ENCODE measurements around the gene PCDHGA6. TPM values are rescaled to one million over a fixed set of nuclear protein-coding genes. Genes with fewer than 3 reads are reported as not detected.

Gene PCDHGA6
- total and polyA plus RNA-seq, 10 donors = 0.35 to 5.0 (median 4.0) TPM

- H3K36me3 ChIP-seq = peaks cover 0 to 7% (median 0%) of the 10 kb centered on the region in 6 donors
- WGBS, 5 donors = 30 to 48% (median 36%) methylated on average over 22 to 46 of the region's 46 CpGs
- peaks cover 0 to 97% (median 30%) of the 10 kb centered on the region in 7 donors for H3K27me3 ChIP-seq (replicated peaks in 1 of 7)
- TF ChIP-seq POLR2A (IDR thresholded peaks at IDR 0.05) = no peak
- no peak for TF ChIP-seq CTCF (IDR thresholded peaks at IDR 0.05 in 8 of 11, conservative IDR thresholded peaks at IDR 0.05 in 3 of 11)
- H3K4me1 ChIP-seq = no peaks in the 10 kb centered on the region
- H3K9me3 ChIP-seq = peaks cover 0 to 100% (median 95%) of the 10 kb centered on the region in 8 donors
- intact Hi-C loops (cut with DNase I; ENCODE audit: low total_unique reads) = no loop called here
- H3K27ac ChIP-seq = no peak overlapping the region
- no peak for DNase-seq
- no peak overlapping the region for H3K4me3 ChIP-seq
These were observed 7.4 kb upstream of the PCDHGA6 start for GRCh38 chr5:141366016-141366896.

GRCh38 chr5:141369994-141370848 lies 3.5 kb upstream of the PCDHGA6 start, which contains the start of gene PCDHGB3:
Gene PCDHGB3, plus strand, starts transcription at chr5:141370242. Its CDS starts 153 bp downstream, at chr5:141370395.
- intact Hi-C loops (cut with DNase I; ENCODE audit: low total_unique reads) = no loop called here
- no peak for DNase-seq
- TF ChIP-seq POLR2AphosphoS5 (IDR thresholded peaks at IDR 0.05) (no peak), CTCF (IDR thresholded peaks at IDR 0.05 in 8 of 11, conservative IDR thresholded peaks at IDR 0.05 in 3 of 11) (peak in 3 of 11 experiments; percentile 10 to 30 (median 21)), POLR2A (IDR thresholded peaks at IDR 0.05) (no peak)
- H3K4me1 ChIP-seq = no peaks in the 10 kb centered on the region
- H3K36me3 ChIP-seq = no peaks in the 10 kb centered on the region
- WGBS, 5 donors = 12 to 23% (median 17%) methylated on average over 32 of the region's 32 CpGs
- no peak within 1 kb of the TSS for H3K27ac ChIP-seq
- H3K27me3 ChIP-seq (replicated peaks in 1 of 7) = peaks cover 0 to 97% (median 21%) of the 10 kb centered on the region in 7 donors
- peaks cover 0 to 100% (median 97%) of the 10 kb centered on the region in 8 donors for H3K9me3 ChIP-seq
- H3K4me3 ChIP-seq = peak within 1 kb of the TSS in 5 of 8 donors; percentile 15 to 61 (median 23)

GRCh38 chr5:141371572-141372475 lies 1.9 kb upstream of the PCDHGA6 start:
- no peak for DNase-seq
- no peak overlapping the region for H3K27ac ChIP-seq
- no peaks in the 10 kb centered on the region for H3K4me1 ChIP-seq
- H3K36me3 ChIP-seq = no peaks in the 10 kb centered on the region
- peaks cover 0 to 92% (median 14%) of the 10 kb centered on the region in 7 donors for H3K27me3 ChIP-seq (replicated peaks in 1 of 7)
- 28 to 44% (median 37%) methylated on average over 23 to 69 of the region's 69 CpGs for WGBS, 5 donors
- peak overlapping the region in 1 of 8 donors; percentile 17 for H3K4me3 ChIP-seq
- H3K9me3 ChIP-seq = peaks cover 0 to 100% (median 96%) of the 10 kb centered on the region in 8 donors
- intact Hi-C loops (cut with DNase I; ENCODE audit: low total_unique reads) = no loop called here
- no peak for TF ChIP-seq POLR2AphosphoS5 (IDR thresholded peaks at IDR 0.05)
- TF ChIP-seq POLR2A (IDR thresholded peaks at IDR 0.05) = no peak
- TF ChIP-seq CTCF (IDR thresholded peaks at IDR 0.05 in 8 of 11, conservative IDR thresholded peaks at IDR 0.05 in 3 of 11) = no peak
